ENCODE results near the gene FXN.

DNA sequence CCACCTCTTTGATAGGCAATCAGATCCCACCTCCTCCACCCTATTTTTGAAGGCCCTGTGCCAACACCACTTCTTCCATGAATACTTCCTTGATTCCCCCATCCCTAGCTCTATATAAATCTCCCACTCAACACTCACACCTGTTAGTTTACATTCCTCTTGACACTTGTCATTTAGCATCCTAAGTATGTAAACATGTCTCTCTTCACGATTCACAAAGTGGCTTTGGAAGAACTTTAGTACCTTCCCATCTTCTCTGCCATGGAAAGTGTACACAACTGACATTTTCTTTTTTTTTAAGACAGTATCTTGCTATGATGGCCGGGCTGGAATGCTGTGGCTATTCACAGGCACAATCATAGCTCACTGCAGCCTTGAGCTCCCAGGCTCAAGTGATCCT, 1.5 kb upstream of the FXN start:
- TF ChIP-seq, protein P1, sequence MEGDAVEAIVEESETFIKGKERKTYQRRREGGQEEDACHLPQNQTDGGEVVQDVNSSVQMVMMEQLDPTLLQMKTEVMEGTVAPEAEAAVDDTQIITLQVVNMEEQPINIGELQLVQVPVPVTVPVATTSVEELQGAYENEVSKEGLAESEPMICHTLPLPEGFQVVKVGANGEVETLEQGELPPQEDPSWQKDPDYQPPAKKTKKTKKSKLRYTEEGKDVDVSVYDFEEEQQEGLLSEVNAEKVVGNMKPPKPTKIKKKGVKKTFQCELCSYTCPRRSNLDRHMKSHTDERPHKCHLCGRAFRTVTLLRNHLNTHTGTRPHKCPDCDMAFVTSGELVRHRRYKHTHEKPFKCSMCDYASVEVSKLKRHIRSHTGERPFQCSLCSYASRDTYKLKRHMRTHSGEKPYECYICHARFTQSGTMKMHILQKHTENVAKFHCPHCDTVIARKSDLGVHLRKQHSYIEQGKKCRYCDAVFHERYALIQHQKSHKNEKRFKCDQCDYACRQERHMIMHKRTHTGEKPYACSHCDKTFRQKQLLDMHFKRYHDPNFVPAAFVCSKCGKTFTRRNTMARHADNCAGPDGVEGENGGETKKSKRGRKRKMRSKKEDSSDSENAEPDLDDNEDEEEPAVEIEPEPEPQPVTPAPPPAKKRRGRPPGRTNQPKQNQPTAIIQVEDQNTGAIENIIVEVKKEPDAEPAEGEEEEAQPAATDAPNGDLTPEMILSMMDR (IDR thresholded peaks at IDR 0.05; ENCODE audit: poor library complexity) = no peak
- no peak for TF ChIP-seq EZH2phosphoT487 (IDR thresholded peaks at IDR 0.05; ENCODE audit: low read depth, severe bottlenecking, unreplicated experiment)
- TF ChIP-seq EZH2 (IDR thresholded peaks at IDR 0.05; ENCODE audit: borderline replicate concordance) = no peak

All from hepatocyte (in vitro differentiated cells).